ENCODE measurements around the gene MAP4K2. TPM values are rescaled to one million over a fixed set of nuclear protein-coding genes. Genes with fewer than 3 reads are reported as not detected.

The MAP4K2 gene
- polyA plus RNA-seq, 1 donor, result 9.2 TPM

GRCh38 chr11:64754919-64755662 is 47.9 kb downstream of the MAP4K2 start:
- no peak for DNase-seq (ENCODE audit: low read depth)

- no peak for DNase-seq (ENCODE audit: low read depth)
Measured at GRCh38 chr11:64754124-64754918, 48.7 kb downstream of the MAP4K2 start.

GRCh38 chr11:64753380-64754123 is 49.5 kb downstream of the MAP4K2 start:
- DNase-seq (ENCODE audit: low read depth), result no peak

GRCh38 chr11:64753019-64753379 is 50.0 kb downstream of the MAP4K2 start:
- no peak for DNase-seq (ENCODE audit: low read depth)

- DNase-seq (ENCODE audit: low read depth), result no peak
Measured at GRCh38 chr11:64752175-64752970, 50.6 kb downstream of the MAP4K2 start.

GRCh38 chr11:64751580-64751979 is 51.4 kb downstream of the MAP4K2 start:
- no peak for DNase-seq (ENCODE audit: low read depth)

GRCh38 chr11:64751136-64751535 is 51.9 kb downstream of the MAP4K2 start:
- DNase-seq (ENCODE audit: low read depth), result no peak

- DNase-seq (ENCODE audit: low read depth), result no peak
Measured at GRCh38 chr11:64750361-64751054, 52.5 kb downstream of the MAP4K2 start.

GRCh38 chr11:64747961-64748665 is 54.9 kb downstream of the MAP4K2 start:
- DNase-seq (ENCODE audit: low read depth), result no peak

- DNase-seq (ENCODE audit: low read depth), result no peak
Measured at GRCh38 chr11:64746486-64746885, 56.5 kb downstream of the MAP4K2 start.

- no peak for DNase-seq (ENCODE audit: low read depth)
Measured at GRCh38 chr11:64745521-64746328, 57.3 kb downstream of the MAP4K2 start.

- no peak for DNase-seq (ENCODE audit: low read depth)
Measured at GRCh38 chr11:64745189-64745520, 57.9 kb downstream of the MAP4K2 start.

GRCh38 chr11:64744544-64745188 is 58.3 kb downstream of the MAP4K2 start:
- no peak for DNase-seq (ENCODE audit: low read depth)

- no peak for DNase-seq (ENCODE audit: low read depth)
Measured at GRCh38 chr11:64743591-64744543, 59.1 kb downstream of the MAP4K2 start, which contains the start of gene RASGRP2. RASGRP2 (minus strand) TSS chr11:64744142; CDS start chr11:64742866, 1,276 bp downstream.

GRCh38 chr11:64742889-64743590 is 60.0 kb downstream of the MAP4K2 start:
- DNase-seq (ENCODE audit: low read depth), result no peak

GRCh38 chr11:64742087-64742888 is 60.7 kb downstream of the MAP4K2 start:
- no peak for DNase-seq (ENCODE audit: low read depth)
